GM06990 (cell line): ENCODE results near the gene STMN1.

Source experiments
- DNase-seq: peaks from one replicate; pipeline ENCODE4 v3.0.0-alpha.2; 2011; ENCODE audit not compliant: insufficient read length; ENCODE audit errors: extremely low read depth
- H3K27me3 ChIP-seq: replicated peaks from 2 replicates; pipeline ENCODE4 v1.6.0; 2011; ENCODE audit warnings: low read length; ENCODE audit not compliant: control insufficient read depth, insufficient read depth
- H3K36me3 ChIP-seq: 2 replicates; pipeline ENCODE4 v1.5.1; 2011; ENCODE audit warnings: low read length; ENCODE audit not compliant: control insufficient read depth, insufficient read depth
- H3K4me3 ChIP-seq: replicated peaks from 2 replicates; pipeline ENCODE4 v1.5.1; 2011; ENCODE audit warnings: low read depth, mild to moderate bottlenecking, control low read depth, low read length
- CTCF ChIP-seq: IDR thresholded peaks from 2 replicates; pipeline ENCODE4 v1.5.1; 2011; ENCODE audit warnings: low read length, control low read depth, mild to moderate bottlenecking, inconsistent platforms; ENCODE audit not compliant: insufficient read depth, poor library complexity, severe bottlenecking

Gene STMN1

GRCh38 chr1:25914074-25914995 is 8.1 kb upstream of the STMN1 start:
- TF ChIP-seq CTCF: no peak
- H3K27me3 ChIP-seq: no peaks in the 10 kb centered on the region
- no peak overlapping the region for H3K4me3 ChIP-seq
- no peaks in the 10 kb centered on the region for H3K36me3 ChIP-seq
- DNase-seq: no peak

GRCh38 chr1:25913206-25913605 is 7.0 kb upstream of the STMN1 start:
- H3K4me3 ChIP-seq: no peak overlapping the region
- TF ChIP-seq CTCF: no peak

GRCh38 chr1:25912076-25912831 is 6.0 kb upstream of the STMN1 start:
- no peaks in the 10 kb centered on the region for H3K27me3 ChIP-seq
- TF ChIP-seq CTCF: no peak
- H3K36me3 ChIP-seq: no peaks in the 10 kb centered on the region
- no peak for DNase-seq
- H3K4me3 ChIP-seq: no peak overlapping the region

More at GRCh38 chr1:25913206-25913605, 7.0 kb upstream of the STMN1 start:
- no peaks in the 10 kb centered on the region for H3K36me3 ChIP-seq
- H3K27me3 ChIP-seq: no peaks in the 10 kb centered on the region
- DNase-seq: no peak

GRCh38 chr1:25911162-25911561 is 4.9 kb upstream of the STMN1 start:
- Histone ChIP-seq H3K36me3 (no peaks in the 10 kb centered on the region), H3K27me3 (no peaks in the 10 kb centered on the region), H3K4me3 (no peak overlapping the region)
- TF ChIP-seq CTCF: no peak
- DNase-seq: no peak

GRCh38 chr1:25909040-25909439 is 2.8 kb upstream of the STMN1 start:
- no peak for TF ChIP-seq CTCF
- Histone ChIP-seq H3K4me3 (no peak overlapping the region), H3K27me3 (no peaks in the 10 kb centered on the region), H3K36me3 (no peaks in the 10 kb centered on the region)
- no peak for DNase-seq
